Epidermal melanocyte (primary cell): Measurements from ENCODE around the gene ZNF3.
A peak's percentile ranks its signal among the peaks of the same experiment; 100 is the strongest.
"Not testable (repeated sequence)": the region's sequence is repeated elsewhere in the genome, so short reads cannot be mapped to it uniquely, and the experiment has no call there.

Experiments used
- DNase-seq: peaks from one replicate; pipeline ENCODE4 v3.0.0; 2011; ENCODE audit warnings: low spot score; ENCODE audit not compliant: insufficient read length

ZNF3 gene

GRCh38 chr7:100081535-100082102 lies at the start of gene ZNF3:
Gene ZNF3 (minus strand): TSS chr7:100081723. CDS start chr7:100077357, 4,366 bp downstream.
- peak; percentile 77 for DNase-seq

- peak; percentile 65 for DNase-seq
Measured at GRCh38 chr7:100130608-100131453, 49.3 kb upstream of the ZNF3 start.

- not testable (repeated sequence) for DNase-seq
Measured at GRCh38 chr7:100130220-100130607, 48.7 kb upstream of the ZNF3 start.

DNA sequence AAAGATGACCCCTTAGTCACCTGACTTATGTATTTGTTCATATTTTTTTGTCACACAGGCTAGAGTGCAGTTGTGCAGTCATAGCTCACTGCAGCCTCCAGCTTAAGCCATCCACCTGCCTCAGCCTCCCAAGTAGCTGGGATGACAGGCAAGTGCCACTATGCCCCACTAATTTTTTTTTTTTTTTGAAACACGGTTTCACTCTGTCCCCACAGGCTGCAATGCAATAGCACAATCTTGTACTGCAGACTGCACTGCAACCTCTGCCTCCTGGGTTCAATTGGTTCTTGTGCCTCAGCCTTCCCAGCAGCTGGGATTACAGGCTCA lies 47.1 kb upstream of the ZNF3 start:
- DNase-seq: no peak

DNA sequence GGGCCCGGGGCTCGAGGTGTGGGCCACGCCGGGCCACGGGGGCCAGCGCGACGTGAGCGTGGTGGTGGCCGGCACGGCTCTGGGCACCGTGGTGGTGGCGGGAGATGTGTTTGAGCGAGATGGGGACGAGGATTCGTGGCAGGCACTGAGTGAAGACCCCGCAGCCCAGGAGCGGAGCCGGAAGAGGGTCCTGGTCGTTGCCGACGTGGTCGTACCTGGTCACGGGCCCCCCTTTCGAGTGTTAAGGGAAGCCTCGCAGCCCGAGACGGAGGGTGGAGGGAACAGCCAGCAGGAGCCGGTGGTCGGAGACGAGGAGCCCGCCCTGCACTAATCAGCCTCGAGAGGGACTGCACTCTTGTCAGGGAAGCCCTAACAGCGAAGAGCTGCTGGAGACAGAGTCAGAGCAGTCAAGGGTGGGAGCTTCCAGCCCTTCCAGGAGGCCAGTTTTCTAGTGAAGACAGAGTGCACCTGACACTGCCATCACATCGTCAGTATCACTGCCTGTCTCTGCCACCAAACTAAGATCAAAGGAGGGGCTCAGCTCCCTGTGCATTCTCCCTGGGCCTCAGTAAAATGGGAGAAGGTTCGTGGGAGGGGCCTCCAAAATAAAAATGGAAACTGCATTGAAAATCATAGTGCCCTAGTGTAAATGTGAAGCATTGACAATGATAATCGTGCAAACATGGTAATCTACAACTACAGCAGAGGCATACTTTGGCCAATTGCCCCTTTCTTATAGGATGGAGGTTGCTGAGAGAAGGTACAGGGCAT lies 46.5 kb upstream of the ZNF3 start:
- no peak for DNase-seq

DNA sequence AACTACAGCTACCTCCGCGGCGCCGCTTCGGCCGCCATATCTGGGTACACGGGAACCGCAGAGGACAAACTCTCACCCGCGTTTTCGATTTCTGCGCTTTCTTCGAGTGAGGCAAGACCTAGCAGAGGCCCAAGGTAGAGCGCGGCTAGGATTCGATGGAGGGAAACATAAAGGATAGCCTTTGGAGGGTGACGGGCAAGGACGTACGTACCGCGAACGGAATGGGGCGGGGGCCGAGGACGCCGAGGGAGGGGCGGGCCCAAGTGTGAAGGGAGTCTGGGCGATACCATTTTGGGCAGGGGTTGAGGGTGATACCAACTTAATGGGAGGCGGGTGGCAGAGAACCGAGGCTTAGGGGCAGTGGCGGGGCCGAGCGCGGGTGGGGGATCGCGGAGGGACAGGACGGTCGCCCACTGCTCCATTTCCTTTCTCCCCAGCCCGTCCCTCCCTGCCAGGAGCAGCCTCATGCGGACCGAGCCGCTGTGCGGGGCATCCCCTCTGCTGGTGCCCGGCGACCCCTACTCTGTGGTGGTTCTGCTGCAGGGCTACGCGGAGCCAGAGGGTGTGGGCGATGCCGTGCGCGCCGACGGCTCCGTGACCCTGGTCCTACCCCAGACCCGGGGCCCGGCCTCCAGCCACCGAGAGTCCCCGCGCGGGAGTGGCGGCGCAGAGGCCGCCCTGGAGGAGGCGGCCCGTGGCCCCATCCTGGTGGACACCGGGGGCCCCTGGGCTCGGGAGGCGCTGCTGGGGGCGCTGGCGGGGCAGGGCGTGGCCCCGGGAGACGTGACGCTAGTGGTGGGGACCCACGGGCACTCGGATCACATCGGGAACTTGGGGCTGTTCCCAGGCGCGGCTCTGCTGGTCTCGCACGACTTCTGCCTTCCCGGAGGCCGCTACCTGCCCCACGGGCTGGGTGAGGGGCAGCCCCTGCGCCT lies 45.7 kb upstream of the ZNF3 start, which contains the start of gene MBLAC1:
TSS of gene MBLAC1 (plus strand) at position 37 of the 935 bp plus-strand sequence. CDS start at position 466, 429 bp downstream.
- peak; percentile 88 for DNase-seq

- no peak for DNase-seq
Measured at GRCh38 chr7:100126239-100126930, 44.9 kb upstream of the ZNF3 start.

- no peak for DNase-seq
Measured at GRCh38 chr7:100124301-100125230, 43.0 kb upstream of the ZNF3 start.

DNA sequence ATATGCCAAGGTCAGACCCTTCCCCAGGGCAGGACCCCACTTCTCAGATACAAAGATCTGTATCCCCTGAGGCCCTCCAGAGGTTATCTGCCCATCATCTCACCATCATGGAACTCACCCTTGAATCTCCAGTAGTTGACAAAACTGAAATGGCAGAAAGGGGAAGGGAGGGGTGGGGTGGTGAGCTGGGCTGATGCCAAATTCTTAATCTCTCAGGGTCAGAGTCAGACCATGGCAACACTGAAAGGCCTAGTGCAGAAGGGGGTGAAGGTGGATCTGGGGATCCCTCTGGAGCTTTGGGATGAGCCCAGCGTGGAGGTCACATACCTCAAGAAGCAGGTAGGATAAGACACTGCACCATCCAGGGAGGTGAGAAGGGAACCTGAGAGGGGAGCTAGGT lies 41.0 kb upstream of the ZNF3 start:
- DNase-seq: no peak

GRCh38 chr7:100122067-100122466 lies 40.5 kb upstream of the ZNF3 start:
- no peak for DNase-seq

- no peak for DNase-seq
Measured at GRCh38 chr7:100120733-100121036, 39.2 kb upstream of the ZNF3 start.

DNA sequence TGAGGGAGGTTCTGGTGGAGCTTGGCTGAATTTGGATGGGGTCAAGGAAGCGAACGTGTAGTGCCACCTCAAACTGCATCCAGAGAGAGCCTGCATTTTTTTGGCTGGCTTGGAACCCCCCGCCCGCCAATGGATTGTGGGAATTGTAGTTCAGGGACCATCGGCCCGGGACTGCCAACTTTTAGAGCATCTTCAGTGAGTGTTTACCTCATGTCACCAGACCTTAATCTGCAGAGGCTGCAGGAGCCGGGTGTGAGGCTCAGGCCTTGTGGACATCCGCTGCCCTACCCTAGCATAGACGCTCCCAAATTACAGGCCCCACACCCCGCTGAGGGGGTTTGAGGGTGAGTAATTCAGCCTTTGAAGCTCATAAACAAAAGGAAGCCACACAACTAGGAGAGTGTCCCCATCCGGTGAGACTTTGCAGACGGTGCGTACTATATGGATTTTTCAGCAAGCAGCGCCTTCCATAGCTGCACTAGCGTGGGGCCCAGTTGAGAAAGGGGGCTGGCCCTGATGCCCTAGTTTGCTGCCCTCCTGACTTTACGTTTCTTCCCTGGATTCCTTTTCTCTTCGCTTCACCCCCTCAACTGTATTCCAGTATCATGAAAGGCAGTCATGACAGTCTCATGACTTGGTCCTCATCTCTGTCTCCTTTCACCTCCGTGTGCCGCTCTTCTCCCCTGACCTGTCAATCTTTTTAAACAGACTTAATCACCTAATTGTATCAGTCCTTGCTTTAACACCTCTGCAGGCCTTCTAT lies 38.6 kb upstream of the ZNF3 start:
- DNase-seq: peak; percentile 70

- DNase-seq: peak; percentile 98
Measured at GRCh38 chr7:100119072-100119969, 37.8 kb upstream of the ZNF3 start, which contains the start of the genes CNPY4 and TAF6. Gene CNPY4 (plus strand): TSS chr7:100119634. CDS start chr7:100119745, 111 bp downstream. Gene TAF6 (minus strand): TSS chr7:100119358. CDS start chr7:100114209, 5,149 bp downstream.

DNA sequence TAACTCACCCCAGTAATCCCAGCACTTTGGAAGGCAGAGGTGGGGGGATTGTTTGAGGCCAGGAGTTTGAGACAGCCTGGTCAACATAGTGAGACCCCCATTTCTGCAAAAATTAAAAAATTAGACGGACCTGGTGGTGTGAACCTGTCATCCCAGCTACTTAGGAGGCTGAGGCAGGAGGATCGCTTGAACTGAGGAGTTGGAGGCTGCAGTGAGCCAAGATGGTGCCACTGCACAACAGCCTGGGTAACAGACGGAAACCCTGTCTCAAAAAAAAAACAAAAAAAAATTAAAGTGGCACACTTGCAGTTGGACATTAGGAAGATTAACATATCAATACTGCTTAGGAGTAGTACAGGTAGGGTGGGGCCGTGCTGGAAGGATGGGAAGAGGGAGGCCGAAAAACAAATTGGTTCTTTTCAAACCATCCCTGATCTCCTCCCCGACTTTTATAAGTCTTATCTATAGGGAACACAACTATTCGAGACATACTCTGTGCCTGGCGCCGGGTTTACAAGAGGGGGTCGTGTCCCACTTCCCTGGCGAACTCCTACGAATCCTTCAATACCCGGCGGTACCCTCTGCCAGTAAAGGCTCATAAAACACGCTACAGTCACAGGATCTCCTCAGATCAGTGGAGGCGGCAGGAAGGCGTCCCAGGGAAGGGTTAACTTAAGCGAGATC lies 37.0 kb upstream of the ZNF3 start:
- DNase-seq: peak; percentile 26

DNA sequence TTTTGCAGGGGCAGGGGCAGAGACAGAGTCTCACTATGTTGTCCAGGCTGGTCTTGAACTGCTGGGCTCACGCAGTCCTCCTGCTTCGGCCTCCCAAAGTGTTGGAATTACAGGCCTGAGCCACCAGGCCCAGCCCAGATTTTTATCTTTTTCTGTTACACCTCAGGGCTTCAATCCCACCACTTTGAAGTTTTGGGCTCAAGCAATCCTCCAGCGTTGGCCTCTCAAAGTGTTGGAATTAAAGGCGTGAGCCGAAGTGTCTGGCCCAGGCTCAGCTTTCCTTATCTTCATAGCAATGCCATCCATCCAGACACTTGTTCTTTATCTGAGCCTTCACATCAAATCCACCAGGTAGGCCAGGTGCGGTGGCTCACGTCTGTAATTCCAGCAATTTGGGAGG lies 33.5 kb upstream of the ZNF3 start:
- no peak for DNase-seq

GRCh38 chr7:100111914-100112313 lies 30.4 kb upstream of the ZNF3 start:
- DNase-seq: no peak

GRCh38 chr7:100111156-100111555 lies 29.6 kb upstream of the ZNF3 start:
- DNase-seq: no peak
